OCI-LY1 (cell line): ENCODE results near the gene SH3RF3.

Source experiments
- H2AFZ ChIP-seq: fragments of 200-600 bp; sonication (generic), shearing (Covaris generic); 2 replicates; pipeline ENCODE4 v1.6.0; 2014; ENCODE audit warnings: antibody characterized with exemption, mild to moderate bottlenecking, low read length
- H3F3A ChIP-seq: fragments of 200-600 bp; sonication (generic), shearing (Covaris generic); 2 replicates; pipeline ENCODE4 v1.6.0; 2014; ENCODE audit warnings: mild to moderate bottlenecking, antibody characterized with exemption, low read length, moderate library complexity; ENCODE audit not compliant: insufficient read depth
- H3K27ac ChIP-seq: fragments of 200-600 bp; sonication (generic); 2 replicates; pipeline ENCODE4 v1.5.1; 2014; ENCODE audit warnings: low read length, mixed run types, mild to moderate bottlenecking, low read depth; ENCODE audit not compliant: poor library complexity, severe bottlenecking
- H3K27me3 ChIP-seq: fragments of 200-600 bp; sonication (generic); 2 replicates; pipeline ENCODE4 v1.6.0; 2014; ENCODE audit warnings: antibody characterized with exemption, mild to moderate bottlenecking, low read length, moderate library complexity; ENCODE audit not compliant: insufficient read depth
- H3K36me3 ChIP-seq: fragments of 200-600 bp; sonication (generic); 2 replicates; pipeline ENCODE4 v1.6.1; 2014; ENCODE audit warnings: mild to moderate bottlenecking, antibody characterized with exemption, low read length, moderate library complexity, mixed read lengths; ENCODE audit not compliant: insufficient read depth
- H3K4me1 ChIP-seq: fragments of 200-600 bp; sonication (generic); 2 replicates; pipeline ENCODE4 v1.5.1; 2014; ENCODE audit warnings: mild to moderate bottlenecking, low read length, moderate library complexity; ENCODE audit not compliant: insufficient read depth, severe bottlenecking
- H3K4me2 ChIP-seq: fragments of 200-600 bp; sonication (generic), shearing (Covaris generic); 2 replicates; pipeline ENCODE4 v1.6.1; 2014; ENCODE audit warnings: low read length
- H3K4me3 ChIP-seq: fragments of 200-600 bp; sonication (generic); 2 replicates; pipeline ENCODE4 v1.5.1; 2014; ENCODE audit warnings: low read length, low read depth, mild to moderate bottlenecking, mixed read lengths; ENCODE audit not compliant: poor library complexity, severe bottlenecking
- H3K79me2 ChIP-seq: fragments of 200-600 bp; shearing (Covaris generic); 2 replicates; pipeline ENCODE4 v1.6.1; 2016; ENCODE audit warnings: mixed run types, low read length, mixed read lengths; ENCODE audit not compliant: insufficient read depth
- H3K9ac ChIP-seq: fragments of 200-600 bp; sonication (generic), shearing (Covaris generic); 2 replicates; pipeline ENCODE4 v1.6.1; 2014; ENCODE audit warnings: mild to moderate bottlenecking, low read length, mixed read lengths
- H3K9me2 ChIP-seq: fragments of 200-600 bp; sonication (generic), shearing (Covaris generic); 2 replicates; pipeline ENCODE4 v1.6.1; 2014; ENCODE audit warnings: low read depth, mild to moderate bottlenecking, low read length, mixed read lengths
- H3K9me3 ChIP-seq: fragments of 200-600 bp; shearing (Covaris generic); 2 replicates; pipeline ENCODE4 v1.6.1; 2014; ENCODE audit warnings: low read length, mixed read lengths
- H4K20me1 ChIP-seq: fragments of 200-600 bp; sonication (generic), shearing (Covaris generic); 2 replicates; pipeline ENCODE4 v1.6.0; 2016; ENCODE audit warnings: mild to moderate bottlenecking, low read length; ENCODE audit not compliant: insufficient read depth
- CTCF ChIP-seq: fragments of 200-600 bp; sonication (generic), shearing (Covaris generic); IDR thresholded peaks from 2 replicates; pipeline ENCODE4 v1.5.1; 2017; ENCODE audit warnings: mild to moderate bottlenecking, antibody characterized with exemption, low read length, moderate library complexity, mixed read lengths
- EZH2 ChIP-seq: fragments of 200-600 bp; sonication (generic), shearing (Covaris generic); IDR thresholded peaks from 2 replicates; pipeline ENCODE4 v1.8.0; 2017; ENCODE audit warnings: borderline replicate concordance, mixed run types, mild to moderate bottlenecking, antibody characterized with exemption, low read length, moderate library complexity, mixed read lengths

SH3RF3 gene

GRCh38 chr2:109376796-109377495, 247.9 kb downstream of the SH3RF3 start:
- Histone ChIP-seq H3K9me2 (no peaks in the 10 kb centered on the region), H3F3A (no peaks in the 10 kb centered on the region), H3K4me1 (no peaks in the 10 kb centered on the region), H3K4me3 (no peak overlapping the region), H3K27me3 (no peaks in the 10 kb centered on the region; the same call in 1 of the 2 replicates), H3K27ac (no peak overlapping the region), H3K4me2 (no peak overlapping the region), H3K36me3 (no peaks in the 10 kb centered on the region), H4K20me1 (no peaks in the 10 kb centered on the region), H3K79me2 (no peaks in the 10 kb centered on the region), H2AFZ (no peak overlapping the region), H3K9me3 (no peaks in the 10 kb centered on the region), H3K9ac (no peak overlapping the region)
- no peak for TF ChIP-seq EZH2

GRCh38 chr2:109377976-109378375, 249.0 kb downstream of the SH3RF3 start:
- no peaks in the 10 kb centered on the region for H3K79me2 ChIP-seq
- no peaks in the 10 kb centered on the region for H3K36me3 ChIP-seq
- H3K4me3 ChIP-seq: no peak overlapping the region
- H3K4me2 ChIP-seq: no peak overlapping the region
- H2AFZ ChIP-seq: no peak overlapping the region
- no peaks in the 10 kb centered on the region for H3K9me2 ChIP-seq
- TF ChIP-seq EZH2 (no peak), CTCF (no peak)
- no peaks in the 10 kb centered on the region for H4K20me1 ChIP-seq
- no peak overlapping the region for H3K27ac ChIP-seq
- no peaks in the 10 kb centered on the region for H3F3A ChIP-seq
- H3K4me1 ChIP-seq: no peaks in the 10 kb centered on the region
- H3K9me3 ChIP-seq: no peaks in the 10 kb centered on the region
- H3K9ac ChIP-seq: no peak overlapping the region
- no peaks in the 10 kb centered on the region; the same call in 1 of the 2 replicates for H3K27me3 ChIP-seq

GRCh38 chr2:109378682-109379081, 249.7 kb downstream of the SH3RF3 start:
- no peaks in the 10 kb centered on the region for H4K20me1 ChIP-seq

More at GRCh38 chr2:109378682-109379081, 249.7 kb downstream of the SH3RF3 start:
- H3F3A ChIP-seq: no peaks in the 10 kb centered on the region
- no peak overlapping the region for H3K9ac ChIP-seq
- H3K27me3 ChIP-seq: no peaks in the 10 kb centered on the region; the same call in 1 of the 2 replicates
- H3K9me2 ChIP-seq: no peaks in the 10 kb centered on the region
- no peak overlapping the region for H3K4me3 ChIP-seq
- no peaks in the 10 kb centered on the region for H3K36me3 ChIP-seq
- H3K27ac ChIP-seq: no peak overlapping the region
- H2AFZ ChIP-seq: no peak overlapping the region
- H3K4me2 ChIP-seq: no peak overlapping the region
- TF ChIP-seq CTCF: no peak
- no peaks in the 10 kb centered on the region for H3K9me3 ChIP-seq
- H3K4me1 ChIP-seq: no peaks in the 10 kb centered on the region
- no peaks in the 10 kb centered on the region for H3K79me2 ChIP-seq
